Measurements from ENCODE around the gene RPL32. TPM values are rescaled to one million over a fixed set of nuclear protein-coding genes. Genes with fewer than 3 reads are reported as not detected.
"Not testable (repeated sequence)": the region's sequence is repeated elsewhere in the genome, so short reads cannot be mapped to it uniquely, and the experiment has no call there.

Gene RPL32
- polyA plus RNA-seq, 4 donors: 1,296 to 2,718 (median 2,420) TPM

DNA sequence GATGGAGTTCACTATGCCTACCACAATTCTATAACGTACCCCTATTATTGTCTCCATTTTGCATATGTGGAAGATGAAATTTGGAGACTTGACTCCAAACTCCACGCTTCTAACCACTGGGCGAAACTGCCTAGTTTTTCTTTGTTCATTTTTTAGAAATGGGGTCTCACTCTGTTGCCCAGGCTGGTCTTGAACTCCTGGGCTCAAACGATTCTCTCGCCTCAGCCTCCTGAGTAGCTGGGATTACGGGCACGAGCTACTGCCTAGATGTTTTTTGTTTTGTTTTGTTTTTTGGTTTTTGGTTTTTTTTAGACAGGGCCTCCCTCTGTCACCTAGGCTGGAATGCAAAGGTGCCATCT, 584 bp upstream of the RPL32 start:
- Histone ChIP-seq H3K27ac (ENCODE audit: low read depth in 1 of 3, low read length in 2 of 3) (peak overlapping the region in 2 of 3 donors; percentile 31 to 87), H3K9me3 (ENCODE audit: control insufficient read depth in 2 of 2, insufficient read depth in 1 of 2, low read depth in 1 of 2, low read length in 1 of 2) (peaks cover 0 to 3% of the 10 kb centered on the region in 2 donors), H3K4me1 (ENCODE audit: control insufficient read depth in 3 of 3, insufficient read depth in 2 of 3, low read depth in 1 of 3, low read length in 2 of 3) (peaks cover 0 to 6% (median 0%) of the 10 kb centered on the region in 3 donors), H3K36me3 (ENCODE audit: control insufficient read depth in 3 of 3, insufficient read depth in 2 of 3, low read depth in 1 of 3, low read length in 3 of 3) (peaks cover 7 to 25% (median 11%) of the 10 kb centered on the region in 3 donors), H3K4me3 (ENCODE audit: low read depth in 1 of 3, low read length in 3 of 3) (no peak overlapping the region), H3K27me3 (ENCODE audit: control insufficient read depth in 3 of 3, insufficient read depth in 3 of 3, low read length in 3 of 3) (no peaks in the 10 kb centered on the region)
- 38 to 47% (median 43%) methylated on average over 7 of the region's 7 CpGs for WGBS, 3 donors
- FAIRE-seq (no peak), DNase-seq (no peak)

DNA sequence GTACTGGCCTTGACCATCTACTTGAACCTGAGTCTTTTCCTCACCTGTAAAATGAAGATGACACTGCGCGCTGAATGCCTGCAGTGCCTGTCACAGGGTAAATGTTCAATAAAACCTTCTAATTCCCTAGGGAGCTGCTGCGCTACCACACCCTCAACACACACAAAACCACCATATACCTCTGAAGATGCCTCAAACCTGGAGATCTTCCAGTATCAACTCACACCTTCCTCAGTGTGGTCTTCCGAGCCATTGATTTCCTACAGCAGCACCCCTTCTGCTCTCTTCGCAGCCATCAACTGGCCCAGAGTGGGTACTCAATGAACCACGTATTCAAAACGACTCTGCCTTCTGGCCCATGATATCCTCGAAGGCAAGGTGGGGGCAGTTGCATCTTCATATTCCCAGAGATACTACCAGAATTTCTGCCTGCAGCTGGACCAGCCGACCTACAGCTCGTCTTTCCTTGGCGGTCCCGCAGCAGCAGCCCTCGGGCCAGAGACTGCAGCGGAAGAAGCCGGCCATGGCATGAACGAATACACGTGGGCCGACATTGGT, 695 bp downstream of the RPL32 start:
- FAIRE-seq (no peak), DNase-seq (peak in 1 of 2 donors; percentile 19)
- Histone ChIP-seq H3K9me3 (ENCODE audit: control insufficient read depth in 2 of 2, insufficient read depth in 1 of 2, low read depth in 1 of 2, low read length in 1 of 2) (no peaks in the 10 kb centered on the region), H3K27me3 (ENCODE audit: control insufficient read depth in 3 of 3, insufficient read depth in 3 of 3, low read length in 3 of 3) (no peaks in the 10 kb centered on the region), H3K4me3 (ENCODE audit: low read depth in 1 of 3, low read length in 3 of 3) (peak overlapping the region; percentile 81 to 99 (median 82)), H3K36me3 (ENCODE audit: control insufficient read depth in 3 of 3, insufficient read depth in 2 of 3, low read depth in 1 of 3, low read length in 3 of 3) (peaks cover 13 to 33% (median 17%) of the 10 kb centered on the region in 3 donors), H3K4me1 (ENCODE audit: control insufficient read depth in 3 of 3, insufficient read depth in 2 of 3, low read depth in 1 of 3, low read length in 2 of 3) (peaks cover 0 to 6% (median 0%) of the 10 kb centered on the region in 3 donors), H3K27ac (ENCODE audit: low read depth in 1 of 3, low read length in 2 of 3) (peak overlapping the region; percentile 82 to 92 (median 87))
- 1 to 4% (median 3%) methylated on average over 17 to 18 of the region's 18 CpGs for WGBS, 3 donors

DNA sequence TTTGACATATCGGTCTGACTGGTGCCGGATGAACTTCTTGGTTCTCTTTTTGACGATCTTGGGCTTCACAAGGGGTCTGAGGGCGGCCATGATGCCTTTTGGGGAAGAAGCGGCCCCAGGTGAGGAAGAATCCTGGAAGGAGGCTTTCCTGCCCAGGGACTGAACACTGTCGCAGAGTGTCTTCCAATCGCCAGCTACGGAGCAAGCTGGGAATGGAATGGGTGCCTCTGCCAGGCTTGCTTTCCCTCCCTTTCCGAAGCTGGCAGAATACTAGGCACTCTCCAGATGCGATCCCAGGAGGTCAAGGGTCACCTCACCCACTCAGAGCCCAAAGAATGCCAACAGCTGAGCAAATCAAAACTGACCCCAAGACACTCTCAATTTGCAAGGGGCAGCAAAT, 1.2 kb downstream of the RPL32 start:
- H3K27me3 ChIP-seq (ENCODE audit: control insufficient read depth in 3 of 3, insufficient read depth in 3 of 3, low read length in 3 of 3); H3K9me3 ChIP-seq (ENCODE audit: control insufficient read depth in 2 of 2, insufficient read depth in 1 of 2, low read depth in 1 of 2, low read length in 1 of 2); DNase-seq; FAIRE-seq; H3K4me1 ChIP-seq (ENCODE audit: control insufficient read depth in 3 of 3, insufficient read depth in 2 of 3, low read depth in 1 of 3, low read length in 2 of 3): not testable (repeated sequence)
- WGBS, 3 donors: 25 to 41% (median 28%) methylated on average over 10 of the region's 10 CpGs
- Histone ChIP-seq H3K4me3 (ENCODE audit: low read depth in 1 of 3, low read length in 3 of 3) (peak overlapping the region; percentile 81 to 99 (median 82)), H3K36me3 (ENCODE audit: control insufficient read depth in 3 of 3, insufficient read depth in 2 of 3, low read depth in 1 of 3, low read length in 3 of 3) (peaks cover 14 to 36% (median 20%) of the 10 kb centered on the region in 3 donors), H3K27ac (ENCODE audit: low read depth in 1 of 3, low read length in 2 of 3) (peak overlapping the region in 1 of 3 donors; percentile 92)

DNA sequence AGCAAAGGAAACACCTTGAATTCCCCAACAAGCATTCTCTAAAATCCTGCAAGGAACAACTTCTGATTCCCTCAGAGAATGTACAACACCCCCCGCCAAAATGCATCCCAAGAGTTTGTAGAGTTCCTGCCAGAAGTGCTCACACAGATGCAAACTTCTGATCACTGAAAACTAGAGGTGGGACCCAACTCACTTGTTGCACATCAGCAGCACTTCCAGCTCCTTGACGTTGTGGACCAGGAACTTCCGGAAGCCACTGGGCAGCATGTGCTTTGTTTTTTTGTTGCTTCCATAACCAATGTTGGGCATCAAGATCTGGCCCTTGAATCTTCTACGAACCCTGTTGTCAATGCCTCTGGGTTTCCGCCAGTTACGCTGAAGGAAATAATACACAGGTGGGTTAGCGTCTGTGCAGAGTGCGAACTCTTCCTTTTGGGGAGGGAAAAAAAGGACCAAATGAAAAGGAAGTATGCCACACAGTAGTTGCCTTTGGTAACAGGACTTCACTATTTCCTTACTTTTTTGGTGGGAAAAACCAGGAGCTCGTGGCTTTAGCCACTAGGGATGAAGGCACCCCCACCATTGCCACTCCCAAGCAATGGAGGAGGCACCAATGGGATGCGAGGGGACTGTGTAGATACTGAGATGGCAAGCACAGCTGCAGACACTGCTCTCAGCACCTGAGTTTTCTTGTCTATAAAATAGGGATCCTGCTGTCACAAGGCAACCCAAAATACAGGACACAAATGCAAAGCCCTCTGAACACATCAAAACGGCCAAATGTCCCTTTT, 2.0 kb downstream of the RPL32 start:
- no peak for DNase-seq
- no peak for FAIRE-seq
- Histone ChIP-seq H3K36me3 (ENCODE audit: control insufficient read depth in 3 of 3, insufficient read depth in 2 of 3, low read depth in 1 of 3, low read length in 3 of 3) (peaks cover 18 to 39% (median 20%) of the 10 kb centered on the region in 3 donors), H3K4me1 (ENCODE audit: control insufficient read depth in 3 of 3, insufficient read depth in 2 of 3, low read depth in 1 of 3, low read length in 2 of 3) (peaks cover 0 to 6% (median 0%) of the 10 kb centered on the region in 3 donors), H3K27me3 (ENCODE audit: control insufficient read depth in 3 of 3, insufficient read depth in 3 of 3, low read length in 3 of 3) (no peaks in the 10 kb centered on the region), H3K27ac (ENCODE audit: low read depth in 1 of 3, low read length in 2 of 3) (no peak overlapping the region), H3K9me3 (ENCODE audit: control insufficient read depth in 2 of 2, insufficient read depth in 1 of 2, low read depth in 1 of 2, low read length in 1 of 2) (no peaks in the 10 kb centered on the region), H3K4me3 (ENCODE audit: low read depth in 1 of 3, low read length in 3 of 3) (peak overlapping the region in 1 of 3 donors; percentile 99)
- WGBS, 3 donors: 63 to 71% (median 70%) methylated on average over 11 of the region's 11 CpGs

DNA sequence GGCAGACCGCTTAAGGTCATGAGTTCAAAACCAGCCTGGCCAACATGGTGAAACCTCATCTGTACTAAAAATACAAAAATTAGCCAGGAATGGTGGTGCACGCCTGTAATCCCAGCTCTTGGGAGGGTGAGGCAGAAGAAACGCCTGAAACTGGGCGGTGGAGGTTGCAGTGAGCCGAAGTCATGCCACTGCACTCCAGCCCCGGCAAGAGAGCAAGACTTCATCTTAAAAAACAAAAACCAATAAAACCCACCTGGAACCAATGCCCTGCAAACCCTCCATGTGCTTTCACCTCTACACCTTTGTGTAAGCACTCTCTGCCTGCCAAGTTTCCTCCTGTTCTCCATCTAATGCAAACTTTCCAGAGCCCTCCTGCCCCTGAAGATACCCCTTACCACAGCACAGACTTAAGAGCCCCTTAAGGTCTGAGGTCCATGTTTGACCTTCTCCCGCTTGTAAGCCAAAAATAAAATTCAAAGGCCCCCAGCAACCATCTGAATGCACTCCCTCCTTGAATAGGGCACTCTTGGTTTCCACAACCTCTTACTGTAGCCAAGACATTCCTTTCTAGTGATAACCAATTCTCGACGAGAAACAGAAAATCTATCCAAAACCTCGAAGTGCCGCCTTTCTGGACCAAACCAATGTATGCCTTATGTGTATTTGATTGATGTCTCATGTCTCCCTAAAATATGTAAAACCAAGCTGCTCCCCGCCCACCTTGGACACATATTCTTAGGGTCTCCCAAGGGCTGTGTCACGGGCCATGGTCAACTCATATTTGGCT, 3.0 kb downstream of the RPL32 start:
- no peaks in the 10 kb centered on the region for H3K9me3 ChIP-seq (ENCODE audit: control insufficient read depth in 2 of 2, insufficient read depth in 1 of 2, low read depth in 1 of 2, low read length in 1 of 2)
- 65 to 74% (median 68%) methylated on average over 13 of the region's 13 CpGs for WGBS, 3 donors
- H3K4me3 ChIP-seq (ENCODE audit: low read depth in 1 of 3, low read length in 3 of 3): no peak overlapping the region
- H3K27ac ChIP-seq (ENCODE audit: low read depth in 1 of 3, low read length in 2 of 3): no peak overlapping the region
- DNase-seq (no peak), FAIRE-seq (no peak)
- H3K27me3 ChIP-seq (ENCODE audit: control insufficient read depth in 3 of 3, insufficient read depth in 3 of 3, low read length in 3 of 3): no peaks in the 10 kb centered on the region
- H3K4me1 ChIP-seq (ENCODE audit: control insufficient read depth in 3 of 3, insufficient read depth in 2 of 3, low read depth in 1 of 3, low read length in 2 of 3): peaks cover 0 to 6% (median 0%) of the 10 kb centered on the region in 3 donors
- peaks cover 25 to 48% (median 26%) of the 10 kb centered on the region in 3 donors for H3K36me3 ChIP-seq (ENCODE audit: control insufficient read depth in 3 of 3, insufficient read depth in 2 of 3, low read depth in 1 of 3, low read length in 3 of 3)

DNA sequence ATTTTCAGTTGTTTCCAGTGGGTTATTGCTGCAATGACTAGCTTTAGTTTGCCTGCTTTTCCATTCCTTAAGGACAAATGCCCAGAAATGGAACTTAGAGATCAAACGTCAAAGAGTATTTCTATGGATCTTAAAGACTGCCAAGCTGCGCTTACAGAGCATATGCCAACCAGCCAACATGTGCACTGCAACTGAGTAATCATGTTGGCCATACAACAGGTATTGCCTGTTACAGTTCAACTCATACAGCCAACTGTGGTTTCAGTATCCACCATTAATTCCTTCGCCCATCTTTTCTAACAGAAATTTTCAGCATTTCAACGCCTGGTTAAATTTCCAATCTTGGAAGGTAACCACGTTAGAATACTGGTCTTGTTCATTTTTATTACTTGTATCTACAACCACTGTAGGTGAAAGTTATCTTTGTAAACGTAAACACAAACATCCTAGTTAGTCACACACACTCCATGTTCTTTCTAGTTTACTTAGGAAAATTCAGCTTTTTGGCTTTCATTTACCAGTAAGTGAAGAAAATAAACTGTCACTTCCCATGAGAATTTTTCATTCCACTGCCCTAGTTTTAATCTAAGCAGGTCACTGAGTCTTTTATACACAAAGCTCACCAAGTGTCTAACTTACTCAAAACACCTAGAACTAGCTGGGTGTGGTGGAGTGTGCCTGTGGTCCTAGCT, 3.9 kb downstream of the RPL32 start:
- H3K4me3 ChIP-seq (ENCODE audit: low read depth in 1 of 3, low read length in 3 of 3): no peak overlapping the region
- FAIRE-seq (no peak), DNase-seq (no peak)
- 68 to 72% (median 70%) methylated on average over 6 of the region's 6 CpGs for WGBS, 3 donors
- peaks cover 27 to 55% (median 30%) of the 10 kb centered on the region in 3 donors for H3K36me3 ChIP-seq (ENCODE audit: control insufficient read depth in 3 of 3, insufficient read depth in 2 of 3, low read depth in 1 of 3, low read length in 3 of 3)
- no peaks in the 10 kb centered on the region for H3K9me3 ChIP-seq (ENCODE audit: control insufficient read depth in 2 of 2, insufficient read depth in 1 of 2, low read depth in 1 of 2, low read length in 1 of 2)
- no peak overlapping the region for H3K27ac ChIP-seq (ENCODE audit: low read depth in 1 of 3, low read length in 2 of 3)
- peaks cover 0 to 6% (median 0%) of the 10 kb centered on the region in 3 donors for H3K4me1 ChIP-seq (ENCODE audit: control insufficient read depth in 3 of 3, insufficient read depth in 2 of 3, low read depth in 1 of 3, low read length in 2 of 3)
- no peaks in the 10 kb centered on the region for H3K27me3 ChIP-seq (ENCODE audit: control insufficient read depth in 3 of 3, insufficient read depth in 3 of 3, low read length in 3 of 3)

DNA sequence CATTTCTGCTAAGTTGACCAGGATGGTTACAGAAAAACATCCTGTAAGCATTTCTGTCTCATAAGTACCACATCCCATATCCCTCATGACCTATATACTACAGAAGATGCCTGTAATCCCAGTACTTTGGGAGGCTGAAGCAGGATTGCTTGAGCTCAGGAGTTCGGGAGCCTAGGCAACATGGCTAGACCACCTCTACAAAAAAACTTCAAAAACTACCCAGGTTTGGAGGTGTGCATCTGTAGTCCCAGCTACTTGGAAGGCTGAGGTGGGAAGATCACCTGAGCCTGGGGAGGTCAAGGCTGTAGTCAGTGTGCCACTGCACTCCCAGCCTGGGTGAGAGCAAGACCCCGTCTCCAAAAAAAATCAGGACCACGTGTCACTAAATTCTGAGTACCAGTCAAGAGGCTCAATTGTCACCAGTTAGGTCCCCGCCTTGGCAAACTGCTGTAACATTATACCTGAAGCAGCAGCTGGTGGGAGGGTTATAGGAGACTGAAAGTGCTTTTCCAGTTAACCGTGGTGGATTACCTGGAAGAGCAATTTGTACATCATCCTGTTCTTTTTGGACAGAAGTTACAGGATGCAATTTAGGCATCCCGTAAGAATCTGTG, 6.2 kb downstream of the RPL32 start:
- Histone ChIP-seq H3K36me3 (ENCODE audit: control insufficient read depth in 3 of 3, insufficient read depth in 2 of 3, low read depth in 1 of 3, low read length in 3 of 3) (peaks cover 27 to 67% (median 38%) of the 10 kb centered on the region in 3 donors), H3K4me1 (ENCODE audit: control insufficient read depth in 3 of 3, insufficient read depth in 2 of 3, low read depth in 1 of 3, low read length in 2 of 3) (peaks cover 0 to 6% (median 0%) of the 10 kb centered on the region in 3 donors), H3K27me3 (ENCODE audit: control insufficient read depth in 3 of 3, insufficient read depth in 3 of 3, low read length in 3 of 3) (no peaks in the 10 kb centered on the region), H3K27ac (ENCODE audit: low read depth in 1 of 3, low read length in 2 of 3) (no peak overlapping the region), H3K9me3 (ENCODE audit: control insufficient read depth in 2 of 2, insufficient read depth in 1 of 2, low read depth in 1 of 2, low read length in 1 of 2) (no peaks in the 10 kb centered on the region), H3K4me3 (ENCODE audit: low read depth in 1 of 3, low read length in 3 of 3) (no peak overlapping the region)
- FAIRE-seq (no peak), DNase-seq (no peak)
- 82 to 92% (median 86%) methylated on average over 6 of the region's 6 CpGs for WGBS, 3 donors

All from small intestine (tissue), 7 donors.